ENCODE results near the gene RSAD2.

The RSAD2 gene

GRCh38 chr2:6908291-6908690 lies 30.7 kb downstream of the RSAD2 start:
- no peak for DNase-seq

GRCh38 chr2:6909431-6910385 lies 32.1 kb downstream of the RSAD2 start:
- peak in 5 of 6 experiments; percentile 10 to 83 (median 81) for DNase-seq

GRCh38 chr2:6911721-6912120 lies 34.1 kb downstream of the RSAD2 start:
- DNase-seq: no peak

GRCh38 chr2:6913415-6914157 lies 36.0 kb downstream of the RSAD2 start:
- peak; percentile 43 to 74 (median 68) for DNase-seq

- peak in 1 of 6 experiments; percentile 16 for DNase-seq
Measured at GRCh38 chr2:6914828-6915227, 37.3 kb downstream of the RSAD2 start.

DNA sequence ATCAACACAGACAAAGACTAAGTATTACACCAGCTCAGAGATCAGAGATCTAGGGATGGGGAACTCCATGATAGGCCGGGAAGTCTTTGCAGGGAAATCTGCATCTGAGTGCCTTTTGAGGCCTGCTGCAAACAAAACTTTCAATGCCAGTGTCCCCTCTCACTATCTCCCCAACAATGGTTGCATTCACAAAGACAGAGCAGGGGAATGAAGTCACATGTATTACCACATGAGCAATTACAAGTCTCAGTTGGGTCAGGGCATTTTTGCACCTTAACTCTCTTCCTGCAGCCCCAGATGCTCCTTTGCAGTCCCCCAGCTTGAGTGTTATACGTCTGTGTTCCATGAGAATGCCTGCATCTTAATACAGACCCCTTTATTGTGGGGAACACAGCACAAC lies 37.8 kb downstream of the RSAD2 start:
- DNase-seq: no peak

GRCh38 chr2:6916224-6916623 lies 38.6 kb downstream of the RSAD2 start:
- DNase-seq: no peak

DNA sequence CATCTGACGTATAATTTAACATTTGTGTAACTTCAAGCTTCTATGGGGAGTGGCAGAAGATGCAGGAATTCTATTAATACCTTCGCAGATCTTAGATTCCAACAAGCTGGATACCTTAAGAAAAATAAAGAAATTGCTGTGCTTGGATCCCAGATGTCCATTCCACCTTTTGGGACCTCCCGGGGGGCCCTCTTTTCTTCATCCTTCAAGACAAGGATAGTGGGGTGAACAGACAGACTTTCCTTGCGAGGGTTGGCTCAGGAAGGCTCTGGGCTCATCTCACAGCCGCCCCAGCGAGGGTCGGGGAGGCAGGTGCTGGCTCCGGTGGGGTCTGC lies 39.1 kb downstream of the RSAD2 start:
- DNase-seq: no peak

- DNase-seq: peak; percentile 52 to 82 (median 72)
Measured at GRCh38 chr2:6917071-6917760, 39.6 kb downstream of the RSAD2 start, which contains the start of gene RNF144A. TSS of gene RNF144A (plus strand) at chr2:6917412. CDS start at chr2:6996927, 79,515 bp downstream.

GRCh38 chr2:6917761-6918421 lies 40.3 kb downstream of the RSAD2 start:
- peak in 1 of 6 experiments; percentile 24 for DNase-seq

GRCh38 chr2:6919901-6920742 lies 42.5 kb downstream of the RSAD2 start:
- DNase-seq: no peak

GRCh38 chr2:6920743-6921064 lies 43.1 kb downstream of the RSAD2 start:
- no peak for DNase-seq

DNA sequence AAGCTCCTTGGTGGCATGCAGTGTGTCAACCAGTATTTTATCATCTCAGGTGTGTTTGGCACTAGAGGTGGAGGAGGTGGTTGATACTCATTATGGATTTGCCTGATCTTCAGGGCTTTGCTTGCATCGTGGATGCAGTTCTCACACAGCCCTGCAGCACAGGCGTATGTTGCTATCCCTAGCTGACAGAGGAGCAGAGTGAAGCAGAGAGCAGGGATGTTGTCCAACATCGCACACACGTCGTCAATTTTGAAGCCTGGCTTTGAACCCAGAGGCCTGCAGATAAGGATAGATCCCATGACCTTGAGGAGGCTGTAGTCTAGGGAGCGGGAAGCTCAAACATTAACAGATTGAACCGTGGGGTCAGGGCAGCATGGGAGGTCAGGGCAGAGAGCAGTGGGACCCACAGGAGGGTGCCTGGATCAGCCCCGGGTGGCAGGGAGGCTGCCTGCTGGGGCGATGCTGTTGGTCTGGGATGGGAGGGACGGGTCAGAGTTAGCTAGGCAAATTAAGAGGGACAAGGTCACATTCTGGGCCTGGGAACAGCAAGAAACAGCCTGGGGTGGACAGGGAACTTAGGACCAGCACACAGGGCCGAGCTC lies 43.8 kb downstream of the RSAD2 start:
- no peak for DNase-seq

GRCh38 chr2:6922201-6922656 lies 44.7 kb downstream of the RSAD2 start:
- peak in 3 of 6 experiments; percentile 5 to 53 (median 5) for DNase-seq

GRCh38 chr2:6923319-6923718 lies 45.7 kb downstream of the RSAD2 start:
- DNase-seq: no peak

- no peak for DNase-seq
Measured at GRCh38 chr2:6924101-6924923, 46.7 kb downstream of the RSAD2 start.

DNA sequence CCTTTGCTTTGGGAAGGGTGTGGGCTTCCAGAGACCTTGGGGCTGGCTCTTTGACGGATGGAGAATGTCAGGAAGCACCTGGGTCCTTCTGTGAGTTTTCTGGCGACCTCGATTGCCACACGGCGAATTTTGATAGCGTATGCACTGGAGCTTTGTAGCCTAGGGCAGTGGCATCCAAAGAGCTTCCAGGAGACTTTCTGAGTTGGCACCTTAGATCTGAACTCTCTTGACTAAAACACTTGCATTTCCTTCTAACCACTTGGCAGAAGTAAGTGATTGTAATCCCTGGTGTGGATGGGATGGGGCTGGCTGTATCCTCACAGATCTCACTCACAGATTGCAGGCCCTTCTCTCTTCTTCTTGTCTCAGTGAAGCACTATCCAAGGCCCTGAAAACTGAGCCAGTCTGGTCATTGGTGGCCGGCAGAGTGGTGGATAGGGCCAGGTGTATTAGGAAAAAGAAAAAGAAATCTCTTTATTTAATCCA lies 47.4 kb downstream of the RSAD2 start:
- no peak for DNase-seq

GRCh38 chr2:6926071-6926732 lies 48.6 kb downstream of the RSAD2 start:
- DNase-seq: no peak

DNA sequence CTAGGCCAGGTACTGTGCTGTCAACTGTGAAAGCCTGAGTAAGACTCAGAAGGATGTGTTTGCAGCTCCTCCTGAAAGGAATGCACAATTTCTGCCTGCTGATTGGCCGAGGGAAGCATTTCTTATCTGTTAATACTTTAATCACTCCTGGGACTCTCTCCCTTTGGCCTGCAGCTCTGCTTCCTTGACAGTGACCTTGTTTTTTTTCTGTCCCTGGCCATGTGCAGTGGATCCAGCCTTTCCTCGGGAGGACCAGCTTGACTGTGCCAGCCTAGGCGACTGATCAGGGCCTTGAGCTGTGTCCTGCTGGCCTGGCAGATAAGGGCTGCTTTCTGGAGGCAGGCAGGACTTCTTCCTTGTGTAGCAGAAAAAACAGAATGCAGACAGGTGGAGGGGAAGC lies 49.6 kb downstream of the RSAD2 start:
- DNase-seq: no peak

- no peak for DNase-seq
Measured at GRCh38 chr2:6927753-6928152, 50.2 kb downstream of the RSAD2 start.
